ENCODE results near the gene IGF2BP2.

DNA sequence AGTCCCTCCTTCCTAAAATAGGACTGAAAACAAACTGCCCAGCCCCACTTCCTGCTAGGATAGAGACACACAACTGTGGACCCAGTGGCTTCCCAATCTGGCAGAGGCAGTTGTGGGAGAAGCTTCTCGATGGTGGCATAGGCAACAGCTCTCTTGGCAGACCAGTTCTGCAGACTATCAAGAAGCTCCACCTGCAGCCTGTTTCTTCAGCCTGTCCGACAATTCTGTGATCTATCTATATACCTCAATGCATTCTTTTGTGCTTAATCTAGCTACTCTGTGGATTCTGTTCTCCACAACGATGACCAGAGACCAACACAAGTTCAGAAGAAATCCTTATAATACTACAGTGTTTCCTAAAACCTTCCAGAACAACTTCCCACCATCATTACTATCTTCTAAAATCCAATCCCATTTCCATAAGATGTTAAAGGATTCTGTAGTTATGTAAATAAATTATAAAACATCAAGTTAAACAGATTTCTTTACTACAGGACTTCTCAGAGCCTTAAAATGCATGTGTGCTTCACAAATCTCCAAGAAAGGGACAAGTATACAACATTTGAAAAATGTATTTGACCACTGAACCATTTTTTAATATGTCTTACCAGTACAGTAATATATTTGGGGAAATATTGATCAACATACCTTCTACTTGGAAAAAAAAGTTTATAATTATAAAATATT lies 57.7 kb downstream of the IGF2BP2 start:
- TF ChIP-seq, protein P1, sequence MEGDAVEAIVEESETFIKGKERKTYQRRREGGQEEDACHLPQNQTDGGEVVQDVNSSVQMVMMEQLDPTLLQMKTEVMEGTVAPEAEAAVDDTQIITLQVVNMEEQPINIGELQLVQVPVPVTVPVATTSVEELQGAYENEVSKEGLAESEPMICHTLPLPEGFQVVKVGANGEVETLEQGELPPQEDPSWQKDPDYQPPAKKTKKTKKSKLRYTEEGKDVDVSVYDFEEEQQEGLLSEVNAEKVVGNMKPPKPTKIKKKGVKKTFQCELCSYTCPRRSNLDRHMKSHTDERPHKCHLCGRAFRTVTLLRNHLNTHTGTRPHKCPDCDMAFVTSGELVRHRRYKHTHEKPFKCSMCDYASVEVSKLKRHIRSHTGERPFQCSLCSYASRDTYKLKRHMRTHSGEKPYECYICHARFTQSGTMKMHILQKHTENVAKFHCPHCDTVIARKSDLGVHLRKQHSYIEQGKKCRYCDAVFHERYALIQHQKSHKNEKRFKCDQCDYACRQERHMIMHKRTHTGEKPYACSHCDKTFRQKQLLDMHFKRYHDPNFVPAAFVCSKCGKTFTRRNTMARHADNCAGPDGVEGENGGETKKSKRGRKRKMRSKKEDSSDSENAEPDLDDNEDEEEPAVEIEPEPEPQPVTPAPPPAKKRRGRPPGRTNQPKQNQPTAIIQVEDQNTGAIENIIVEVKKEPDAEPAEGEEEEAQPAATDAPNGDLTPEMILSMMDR (IDR thresholded peaks at IDR 0.05) = no peak
- TF ChIP-seq POLR2A (IDR thresholded peaks at IDR 0.05) = no peak

All from lower leg skin (tissue), 3 donors.